ENCODE results near the gene TJP3. TPM values are rescaled to one million over a fixed set of nuclear protein-coding genes. Genes with fewer than 3 reads are reported as not detected.

TJP3 gene
- total and polyA plus RNA-seq, 10 of the 15 experiments (the other 5 are each of a cell fraction or from before 2014, with no cell fraction given) = 0.04 to 1.2 (median 0.29) TPM; not detected in 6

DNA sequence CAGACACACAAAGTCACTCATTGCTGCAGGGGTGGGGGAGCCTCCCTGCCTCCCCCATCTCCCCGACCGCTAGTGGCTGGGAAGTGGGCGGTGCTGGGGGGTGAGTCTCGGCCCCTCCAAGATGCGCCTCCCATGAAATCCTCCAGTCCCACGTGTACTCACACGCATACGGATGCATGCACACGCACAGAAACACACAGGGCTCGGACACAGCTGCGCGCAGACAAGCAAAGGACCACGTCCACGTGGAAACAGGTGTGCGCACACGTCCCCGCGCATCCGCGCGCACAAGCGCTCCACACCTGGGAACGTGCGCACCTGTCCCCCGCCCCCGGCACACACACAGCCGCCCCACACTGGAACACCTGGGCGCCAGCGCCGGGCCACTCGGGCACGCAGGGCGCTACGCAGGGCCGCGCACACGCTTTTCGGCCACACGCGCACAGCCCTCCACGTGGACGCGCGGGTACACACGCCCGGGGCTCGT, 77.3 kb downstream of the TJP3 start:
- SMC1A ChIA-PET (ENCODE audit: uncharacterized antibody, unreplicated experiment) = no interaction called here
- 6% methylated on average over 25 of the region's 47 CpGs for WGBS (ENCODE audit: insufficient coverage, insufficient replicate concordance, low lambda C conversion rate, missing lambda C conversion rate)
- Histone ChIP-seq H3K27ac (ENCODE audit: control insufficient read depth, insufficient read depth) (no peak overlapping the region), H3K27me3 (replicated peaks in 1 of 2; ENCODE audit: control insufficient read depth in 2 of 2, insufficient read depth in 2 of 2, low read length in 1 of 2) (no peaks in the 10 kb centered on the region; a peak in 1 of 4 replicates), H4K20me1 (ENCODE audit: control insufficient read depth, insufficient read depth) (no peaks in the 10 kb centered on the region), H3K4me1 (ENCODE audit: control insufficient read depth, insufficient read depth, low read length) (no peaks in the 10 kb centered on the region), H3K79me2 (ENCODE audit: control insufficient read depth, insufficient read depth, low read length) (no peaks in the 10 kb centered on the region), H3K9me3 (replicated peaks; ENCODE audit: control insufficient read depth, insufficient read depth, low read length) (no peaks in the 10 kb centered on the region; the same call in 2 of the 3 replicates), H3K4me2 (ENCODE audit: control insufficient read depth, insufficient read depth) (peak overlapping the region; percentile 33), H3K9ac (ENCODE audit: control insufficient read depth, insufficient read depth, low read length) (no peak overlapping the region), H3K4me3 (peak overlapping the region; percentile 11; the same call in 1 of the 2 replicates), H3K36me3 (ENCODE audit: control insufficient read depth in 2 of 2, insufficient read depth in 2 of 2, low read length in 1 of 2) (no peaks in the 10 kb centered on the region; a peak in 1 of 4 replicates), H2AFZ (ENCODE audit: control insufficient read depth, low read depth, low read length) (no peak overlapping the region)
- in situ Hi-C loops (cut with MboI) = no loop called here
- RAD21 ChIA-PET (ENCODE audit: unreplicated experiment) = no interaction called here
- no TSS peak for BruUV-seq (replicated peaks)
- POLR2A ChIA-PET = no interaction called here
- ATAC-seq (no peak), DNase-seq (ENCODE audit: low read depth, low spot score) (no peak), FAIRE-seq (no peak)
- intact Hi-C loops (cut with micrococcal nuclease; ENCODE audit: unreplicated experiment) = no loop called here
- CTCF ChIA-PET = no interaction called here
- TF ChIP-seq, protein P1, sequence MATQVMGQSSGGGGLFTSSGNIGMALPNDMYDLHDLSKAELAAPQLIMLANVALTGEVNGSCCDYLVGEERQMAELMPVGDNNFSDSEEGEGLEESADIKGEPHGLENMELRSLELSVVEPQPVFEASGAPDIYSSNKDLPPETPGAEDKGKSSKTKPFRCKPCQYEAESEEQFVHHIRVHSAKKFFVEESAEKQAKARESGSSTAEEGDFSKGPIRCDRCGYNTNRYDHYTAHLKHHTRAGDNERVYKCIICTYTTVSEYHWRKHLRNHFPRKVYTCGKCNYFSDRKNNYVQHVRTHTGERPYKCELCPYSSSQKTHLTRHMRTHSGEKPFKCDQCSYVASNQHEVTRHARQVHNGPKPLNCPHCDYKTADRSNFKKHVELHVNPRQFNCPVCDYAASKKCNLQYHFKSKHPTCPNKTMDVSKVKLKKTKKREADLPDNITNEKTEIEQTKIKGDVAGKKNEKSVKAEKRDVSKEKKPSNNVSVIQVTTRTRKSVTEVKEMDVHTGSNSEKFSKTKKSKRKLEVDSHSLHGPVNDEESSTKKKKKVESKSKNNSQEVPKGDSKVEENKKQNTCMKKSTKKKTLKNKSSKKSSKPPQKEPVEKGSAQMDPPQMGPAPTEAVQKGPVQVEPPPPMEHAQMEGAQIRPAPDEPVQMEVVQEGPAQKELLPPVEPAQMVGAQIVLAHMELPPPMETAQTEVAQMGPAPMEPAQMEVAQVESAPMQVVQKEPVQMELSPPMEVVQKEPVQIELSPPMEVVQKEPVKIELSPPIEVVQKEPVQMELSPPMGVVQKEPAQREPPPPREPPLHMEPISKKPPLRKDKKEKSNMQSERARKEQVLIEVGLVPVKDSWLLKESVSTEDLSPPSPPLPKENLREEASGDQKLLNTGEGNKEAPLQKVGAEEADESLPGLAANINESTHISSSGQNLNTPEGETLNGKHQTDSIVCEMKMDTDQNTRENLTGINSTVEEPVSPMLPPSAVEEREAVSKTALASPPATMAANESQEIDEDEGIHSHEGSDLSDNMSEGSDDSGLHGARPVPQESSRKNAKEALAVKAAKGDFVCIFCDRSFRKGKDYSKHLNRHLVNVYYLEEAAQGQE (IDR thresholded peaks at IDR 0.05; ENCODE audit: low read depth, low read length) = no peak
- TF ChIP-seq DPF2 (IDR thresholded peaks at IDR 0.05) (no peak), TBL1XR1 (IDR thresholded peaks at IDR 0.05; ENCODE audit: low read depth, low read length) (no peak), STAT3 (IDR thresholded peaks at IDR 0.05; ENCODE audit: low read depth, low read length) (no peak), HDAC6 (IDR thresholded peaks at IDR 0.05; ENCODE audit: unreplicated experiment) (peak; percentile 96), LARP7 (IDR thresholded peaks at IDR 0.05) (no peak), SUZ12 (IDR thresholded peaks at IDR 0.05; ENCODE audit: unreplicated experiment) (no peak), SMC3 (IDR thresholded peaks at IDR 0.05; ENCODE audit: borderline replicate concordance, low read length) (no peak)
- TF ChIP-seq, protein P2, sequence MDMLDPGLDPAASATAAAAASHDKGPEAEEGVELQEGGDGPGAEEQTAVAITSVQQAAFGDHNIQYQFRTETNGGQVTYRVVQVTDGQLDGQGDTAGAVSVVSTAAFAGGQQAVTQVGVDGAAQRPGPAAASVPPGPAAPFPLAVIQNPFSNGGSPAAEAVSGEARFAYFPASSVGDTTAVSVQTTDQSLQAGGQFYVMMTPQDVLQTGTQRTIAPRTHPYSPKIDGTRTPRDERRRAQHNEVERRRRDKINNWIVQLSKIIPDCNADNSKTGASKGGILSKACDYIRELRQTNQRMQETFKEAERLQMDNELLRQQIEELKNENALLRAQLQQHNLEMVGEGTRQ (IDR thresholded peaks at IDR 0.05; ENCODE audit: borderline replicate concordance, low read depth, low read length) = no peak

Data from GM12878 (cell line).